22Rv1 (cell line): ENCODE results near the gene GPHN.
A peak's percentile ranks its signal among the peaks of the same experiment; 100 is the strongest.
"Not testable (repeated sequence)": the region's sequence is repeated elsewhere in the genome, so short reads cannot be mapped to it uniquely, and the experiment has no call there.

Source experiments
- H3K27ac ChIP-seq: fragments of 450-650 bp; 2 replicates; pipeline ENCODE4 v1.5.1; 2017
- CTCF ChIP-seq: fragments of 450-650 bp; IDR thresholded peaks from 2 replicates; pipeline ENCODE4 v1.5.1; 2017; ENCODE audit warnings: mild to moderate bottlenecking
- ZFX ChIP-seq: fragments of 450-650 bp; IDR thresholded peaks from 2 replicates; pipeline ENCODE4 v1.6.1; 2017; ENCODE audit warnings: antibody characterized with exemption, borderline replicate concordance

GPHN gene

GRCh38 chr14:66833816-66834215 is 325.9 kb downstream of the GPHN start:
- no peak overlapping the region for H3K27ac ChIP-seq
- no peak for TF ChIP-seq ZFX
- no peak for TF ChIP-seq CTCF

- not testable (repeated sequence) for H3K27ac ChIP-seq
Measured at GRCh38 chr14:66837436-66837835, 329.5 kb downstream of the GPHN start.

- TF ChIP-seq ZFX, result no peak
- no peak overlapping the region for H3K27ac ChIP-seq
Measured at GRCh38 chr14:66842911-66843512, 335.1 kb downstream of the GPHN start.

- no peak for TF ChIP-seq ZFX
- no peak overlapping the region for H3K27ac ChIP-seq
Measured at GRCh38 chr14:66850258-66850888, 342.4 kb downstream of the GPHN start.

GRCh38 chr14:66853311-66853710 is 345.4 kb downstream of the GPHN start:
- no peak for TF ChIP-seq CTCF
- no peak for TF ChIP-seq ZFX
- no peak overlapping the region for H3K27ac ChIP-seq

GRCh38 chr14:66857867-66858266 is 349.9 kb downstream of the GPHN start:
- no peak overlapping the region for H3K27ac ChIP-seq
- TF ChIP-seq ZFX, result no peak

- no peak overlapping the region for H3K27ac ChIP-seq
- TF ChIP-seq ZFX (no peak), CTCF (no peak)
Measured at GRCh38 chr14:66859063-66859671, 351.2 kb downstream of the GPHN start.

- no peak for TF ChIP-seq CTCF
- TF ChIP-seq ZFX, result no peak
- H3K27ac ChIP-seq, result no peak overlapping the region
Measured at GRCh38 chr14:66881596-66881995, 373.6 kb downstream of the GPHN start.

GRCh38 chr14:66884149-66884548 is 376.2 kb downstream of the GPHN start:
- TF ChIP-seq ZFX (no peak), CTCF (no peak)
- H3K27ac ChIP-seq, result peak overlapping the region; percentile 61
